Panc1 (cell line): ENCODE measurements around the gene CTSD. TPM values are rescaled to one million over a fixed set of nuclear protein-coding genes. Genes with fewer than 3 reads are reported as not detected.

Experiments
- ATAC-seq: fragments of 200-7000 bp; cut with Tn5 transposase; 2 replicates; pipeline ENCODE4 v1.9.1; 2020; ENCODE audit warnings: mild to moderate bottlenecking, moderate library complexity
- BruUV-seq: library from RNA; stranded (reverse); fragments of 400-500 nt; replicated peaks from 2 replicates; lab custom pipeline; 2021; lab: Mats Ljungman, UMichigan
- CTCF ChIA-PET: fragments of 300-600 bp; sonication (Branson Sonifier 250); formaldehyde crosslinking; loops from one replicate; lab custom pipeline; 2022; ENCODE audit warnings: antibody characterized with exemption; lab: Charles Lee
- POLR2A ChIA-PET: fragments of 300-600 bp; sonication (Branson Sonifier 250); formaldehyde crosslinking; loops from one replicate; lab custom pipeline; 2022; ENCODE audit warnings: antibody characterized with exemption; lab: Charles Lee
- DNase-seq: peaks from one replicate; pipeline ENCODE4 v3.0.0-alpha.2; 2010; ENCODE audit warnings: low read depth, low spot score
- H3K27ac ChIP-seq: 2 replicates; pipeline ENCODE4 v1.5.1; 2011; ENCODE audit warnings: mild to moderate bottlenecking, low read length, inconsistent platforms
- H3K27me3 ChIP-seq: fragments of 200-500 bp; sonication (Bioruptor generic); 2 replicates; pipeline ENCODE4 v1.6.0; 2014; ENCODE audit warnings: low read length, inconsistent platforms; ENCODE audit not compliant: control insufficient read depth, insufficient read depth
- H3K36me3 ChIP-seq: fragments of 200-500 bp; sonication (Bioruptor generic); 2 replicates; pipeline ENCODE4 v1.5.1; 2014; ENCODE audit warnings: inconsistent platforms, mild to moderate bottlenecking, low read length, moderate library complexity; ENCODE audit not compliant: control insufficient read depth, insufficient read depth
- H3K4me1 ChIP-seq: 2 replicates; pipeline ENCODE4 v1.5.1; 2011; ENCODE audit warnings: inconsistent platforms, mild to moderate bottlenecking, low read length, moderate library complexity; ENCODE audit not compliant: control insufficient read depth, insufficient read depth
- H3K4me3 ChIP-seq, 2 experiments: 2 replicates each; pipeline ENCODE4 v1.5.1; 2011 to 2012; ENCODE audit warnings: low read depth in 2 of 2, low read length in 2 of 2, mild to moderate bottlenecking in 2 of 2, inconsistent platforms in 1 of 2, moderate library complexity in 1 of 2
- H3K9me3 ChIP-seq: fragments of 200-500 bp; sonication (Bioruptor generic); 2 replicates; pipeline ENCODE4 v1.5.1; 2014; ENCODE audit warnings: low read depth, mild to moderate bottlenecking, inconsistent platforms, low read length, moderate library complexity; ENCODE audit not compliant: control insufficient read depth, insufficient read depth
- CTCF ChIP-seq: fragments of 450-650 bp; IDR thresholded peaks from 2 replicates; pipeline ENCODE4 v1.5.1; 2017; ENCODE audit warnings: mild to moderate bottlenecking
- POLR2AphosphoS5 ChIP-seq: IDR thresholded peaks from 2 replicates; pipeline ENCODE4 v1.6.1; 2012; ENCODE audit warnings: mild to moderate bottlenecking, low read depth, low read length, moderate library complexity
- REST ChIP-seq, 2 experiments: IDR thresholded peaks; 2 replicates each; pipeline ENCODE4 v1.6.1; 2011 to 2012; ENCODE audit warnings: low read depth in 2 of 2, control low read depth in 1 of 2, low read length in 1 of 2, mild to moderate bottlenecking in 1 of 2, moderate library complexity in 1 of 2; ENCODE audit not compliant: insufficient read depth in 1 of 2
- SIN3A ChIP-seq: IDR thresholded peaks from 2 replicates; pipeline ENCODE4 v1.6.1; 2012; ENCODE audit warnings: low read depth, mild to moderate bottlenecking, low read length, moderate library complexity, borderline replicate concordance; ENCODE audit not compliant: insufficient read depth
- TCF7L2 ChIP-seq: IDR thresholded peaks from 2 replicates; pipeline ENCODE4 v1.6.1; 2011; ENCODE audit warnings: mild to moderate bottlenecking, low read depth, low read length, inconsistent platforms
- in situ Hi-C: cut with HindIII; loops from 2 replicates; pipeline ENCODE4 v1.10.0; 2016; ENCODE audit warnings: low sequenced_read_pairs, low pct_unique_long_range_greater_than_20kb
- intact Hi-C: fragments of 100-400 bp; cut with micrococcal nuclease; formaldehyde crosslinking; loops from one replicate; pipeline ENCODE4 v1.10.0; 2022; ENCODE audit not compliant: unreplicated experiment
- total RNA-seq: library from RNA; stranded (reverse); gene quantifications from one replicate; pipeline ENCODE4 v1.2.1, GENCODE V29; 2021; ENCODE audit not compliant: unreplicated experiment

Gene CTSD
- total RNA-seq, 1 experiment from 2014 or later: 1,813 TPM

- Histone ChIP-seq H3K9me3 (no peaks in the 10 kb centered on the region), H3K36me3 (peaks cover 3% of the 10 kb centered on the region; the same call in 1 of the 2 replicates), H3K27me3 (no peaks in the 10 kb centered on the region), H3K27ac (peak overlapping the region; percentile 83), H3K4me1 (peaks cover 48% of the 10 kb centered on the region), H3K4me3 (peak overlapping the region in 1 of 2 experiments; percentile 51; a peak in 2 of 4 replicates)
- no TSS peak for BruUV-seq
- ATAC-seq (peak; percentile 23), DNase-seq (no peak)
- CTCF ChIA-PET: interaction anchor here (0.9 kb wide), 1 partner anchor 98 kb away, joined by 3 read pairs; no protein-coding TSS in a partner anchor
- TF ChIP-seq CTCF (no peak), TCF7L2 (no peak), SIN3A (no peak), REST (IDR thresholded peaks at IDR 0.05; ENCODE audit: insufficient read depth in 1 of 2, low read depth in 2 of 2, low read length in 1 of 2) (no peak), POLR2AphosphoS5 (no peak)
- intact Hi-C loops (no loop called here), in situ Hi-C loops (no loop called here)
- POLR2A ChIA-PET: no interaction called here
Observed at GRCh38 chr11:1750840-1751530, 12.7 kb downstream of the CTSD start.

DNA sequence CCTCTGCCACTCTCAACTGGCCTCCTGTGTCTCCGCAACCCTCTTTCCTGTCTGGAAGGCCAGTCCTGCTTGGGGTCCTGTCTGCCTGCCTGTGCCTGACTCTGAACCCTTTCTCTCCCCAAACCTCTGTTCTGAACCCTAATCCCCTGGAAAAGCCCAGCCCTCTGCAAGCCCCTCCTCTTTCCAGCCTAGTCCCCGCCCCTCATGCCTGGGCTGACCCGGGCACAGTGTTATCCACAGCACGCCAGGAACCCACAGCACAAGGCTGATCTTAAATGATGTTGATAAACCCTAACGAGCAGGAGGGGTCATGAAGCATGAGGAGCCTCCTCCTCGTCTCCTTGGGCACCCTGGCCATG is 13.3 kb downstream of the CTSD start, which contains the start of gene IFITM10:
Gene IFITM10 (minus strand): TSS at position 115 of the 359 bp plus-strand sequence. CDS start 153 bp downstream, outside the sequence.
- peak within 1 kb of the TSS; percentile 37 to 51 for H3K4me3 ChIP-seq
- ATAC-seq (peak; percentile 64), DNase-seq (no peak)
- peaks cover 43% of the 10 kb centered on the region for H3K4me1 ChIP-seq
- CTCF ChIA-PET: interaction anchor here (0.6 kb wide), 1 partner anchor 30 kb away, joined by 3 read pairs; no protein-coding TSS in a partner anchor
- peak within 1 kb of the TSS; percentile 83 for H3K27ac ChIP-seq
- peaks cover 3% of the 10 kb centered on the region; the same call in 1 of the 2 replicates for H3K36me3 ChIP-seq
- TF ChIP-seq CTCF: no peak
- peak; percentile 9; the same call in 1 of the 2 replicates for TF ChIP-seq POLR2AphosphoS5
- no TSS peak for BruUV-seq
- H3K9me3 ChIP-seq: no peaks in the 10 kb centered on the region
- in situ Hi-C loops (no loop called here), intact Hi-C loops (no loop called here)
- no peaks in the 10 kb centered on the region for H3K27me3 ChIP-seq
- POLR2A ChIA-PET: no interaction called here
